Activated naive CD8-positive, alpha-beta T cell treated with anti-CD3 and anti-CD28 coated beads, Interleukin-2, amount 10 ng/mL, durations not matched to agents 7 days and 5 days (primary cell): ENCODE results near the gene FAM117A. TPM values are rescaled to one million over a fixed set of nuclear protein-coding genes. Genes with fewer than 3 reads are reported as not detected.
A peak's percentile ranks its signal among the peaks of the same experiment; 100 is the strongest.
"Not testable (repeated sequence)": the region's sequence is repeated elsewhere in the genome, so short reads cannot be mapped to it uniquely, and the experiment has no call there.

Experiments
- ATAC-seq: fragments of 150-1000 bp; cut with Tn5 transposase; one replicate; pipeline ENCODE4 v1.10.0; 2021; ENCODE audit warnings: low read depth, moderate library complexity
- POLR2A ChIA-PET: fragments of 350-600 bp; sonication (Branson Sonifier 250); formaldehyde crosslinking; loops from one replicate; lab custom pipeline; 2021; ENCODE audit warnings: antibody characterized with exemption; lab: Charles Lee
- DNase-seq: peaks from one replicate; pipeline ENCODE4 v3.0.0; 2021
- H3K27ac Mint-ChIP-seq: one replicate; pipeline ENCODE4 v1.8.0; 2022; ENCODE audit warnings: mild to moderate bottlenecking, mixed read lengths
- H3K27me3 Mint-ChIP-seq: one replicate; pipeline ENCODE4 v1.8.0; 2022; ENCODE audit warnings: mild to moderate bottlenecking, moderate library complexity, mixed read lengths
- H3K36me3 Mint-ChIP-seq: one replicate; pipeline ENCODE4 v1.8.0; 2021; ENCODE audit warnings: mild to moderate bottlenecking, mixed read lengths
- H3K4me1 Mint-ChIP-seq: one replicate; pipeline ENCODE4 v1.8.0; 2021; ENCODE audit warnings: mixed read lengths
- H3K4me3 Mint-ChIP-seq: one replicate; pipeline ENCODE4 v1.8.0; 2022; ENCODE audit warnings: mild to moderate bottlenecking, moderate library complexity, mixed read lengths
- H3K9me3 Mint-ChIP-seq: one replicate; pipeline ENCODE4 v1.8.0; 2021; ENCODE audit warnings: mixed read lengths
- total RNA-seq, 2 experiments: library from RNA; stranded (reverse); gene quantifications; one replicate each; pipeline ENCODE4 v1.2.3, GENCODE V29; 2021

Gene FAM117A
- total RNA-seq, 2 experiments from 2014 or later, result 47.0 to 57.2 TPM

- ATAC-seq (no peak), DNase-seq (no peak)
- POLR2A ChIA-PET, result interaction anchor here (1.0 to 1.7 kb wide), 3 partner anchors 10 to 51 kb away, joined by 4 to 6 read pairs (median 5); partner anchors contain the start of gene SLC35B1
- no peaks in the 10 kb centered on the region for H3K27me3 Mint-ChIP-seq
- H3K36me3 Mint-ChIP-seq, result peaks cover 9% of the 10 kb centered on the region
- H3K4me3 Mint-ChIP-seq, result no peak overlapping the region
- no peak overlapping the region for H3K27ac Mint-ChIP-seq
- peaks cover 59% of the 10 kb centered on the region for H3K4me1 Mint-ChIP-seq
- H3K9me3 Mint-ChIP-seq, result no peaks in the 10 kb centered on the region
These were observed 4.7 kb downstream of the FAM117A start for GRCh38 chr17:49759203-49759602.

DNA sequence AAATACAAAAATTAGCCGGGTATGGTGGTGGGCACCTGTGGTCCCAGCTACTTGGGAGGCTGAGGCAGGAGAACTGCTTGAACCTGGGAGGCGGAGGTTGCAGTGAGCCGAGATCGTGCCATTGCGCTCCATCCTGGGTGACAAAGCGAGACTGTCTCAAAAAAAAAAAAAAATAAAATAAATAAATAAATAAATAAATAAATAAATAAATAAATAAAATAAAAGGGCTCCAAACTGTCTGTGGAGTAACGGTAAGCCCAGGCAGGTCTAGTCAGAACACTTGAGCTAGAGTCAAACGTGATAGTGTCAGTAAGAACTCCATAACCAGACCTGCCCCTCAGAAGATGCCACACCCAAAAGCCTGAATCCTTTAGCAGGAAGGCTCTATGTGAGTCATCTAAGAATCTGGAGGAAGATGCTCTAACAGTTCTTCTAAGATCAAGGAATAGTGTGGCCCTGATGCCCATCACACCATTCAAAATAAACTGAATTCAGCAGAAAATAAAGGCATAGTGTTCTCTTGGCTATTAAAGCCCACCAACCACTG lies 5.4 kb downstream of the FAM117A start:
- Mint-ChIP-seq H3K4me1 (peaks cover 60% of the 10 kb centered on the region), H3K36me3 (peaks cover 10% of the 10 kb centered on the region)
- H3K9me3 Mint-ChIP-seq, DNase-seq, ATAC-seq, H3K27me3 Mint-ChIP-seq, H3K4me3 Mint-ChIP-seq, H3K27ac Mint-ChIP-seq: not testable (repeated sequence)
- POLR2A ChIA-PET, result interaction anchor here (1.2 to 1.7 kb wide), 2 partner anchors 10 to 12 kb away, joined by 5 to 6 read pairs; no protein-coding TSS in a partner anchor

DNA sequence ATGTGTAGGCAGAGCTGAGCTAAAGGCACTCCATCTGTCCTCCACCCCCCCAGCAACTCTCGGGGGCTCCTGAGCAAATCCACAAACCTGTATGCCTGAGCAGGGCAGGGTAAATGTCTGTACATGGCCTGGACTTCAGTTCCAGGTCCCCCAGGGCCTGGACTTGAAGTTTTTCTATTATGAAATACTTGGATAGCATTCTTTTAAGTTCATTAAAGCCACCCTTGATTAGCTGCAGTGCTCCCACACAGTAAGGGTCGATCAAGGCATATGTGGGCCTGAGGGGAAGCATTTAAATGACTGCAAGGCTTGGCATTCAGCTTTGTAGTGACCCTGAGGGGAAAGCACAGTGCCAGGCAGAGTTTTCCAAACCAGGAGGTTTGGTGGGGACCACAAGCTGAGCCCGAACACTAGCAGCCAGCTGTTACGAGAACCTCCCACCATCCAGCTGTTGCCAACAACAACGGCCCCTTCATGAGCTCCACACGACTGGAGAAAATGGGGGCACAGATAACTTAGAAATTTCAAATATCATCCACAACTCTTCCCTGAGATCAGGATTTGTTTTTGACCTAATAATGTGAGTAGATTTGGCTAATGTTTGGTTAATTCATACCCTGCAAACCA lies 6.7 kb downstream of the FAM117A start:
- H3K4me1 Mint-ChIP-seq, result peaks cover 60% of the 10 kb centered on the region
- POLR2A ChIA-PET, result interaction anchor here (1.7 kb wide), 1 partner anchor 10 kb away, joined by 9 read pairs; no protein-coding TSS in a partner anchor
- H3K27me3 Mint-ChIP-seq, result no peaks in the 10 kb centered on the region
- peaks cover 10% of the 10 kb centered on the region for H3K36me3 Mint-ChIP-seq
- ATAC-seq, result no peak
- H3K9me3 Mint-ChIP-seq, result no peaks in the 10 kb centered on the region
- DNase-seq, result no peak
- peak overlapping the region; percentile 16 for H3K27ac Mint-ChIP-seq
- H3K4me3 Mint-ChIP-seq, result no peak overlapping the region

- H3K27ac Mint-ChIP-seq, result peak overlapping the region; percentile 16
- DNase-seq (no peak), ATAC-seq (no peak)
- H3K9me3 Mint-ChIP-seq, result no peaks in the 10 kb centered on the region
- POLR2A ChIA-PET, result interaction anchor here (0.7 to 1.7 kb wide), 4 partner anchors 8 to 16 kb away, joined by 3 to 9 read pairs (median 6); partner anchors contain the start of gene FAM117A
- no peak overlapping the region for H3K4me3 Mint-ChIP-seq
- peaks cover 10% of the 10 kb centered on the region for H3K36me3 Mint-ChIP-seq
- peaks cover 56% of the 10 kb centered on the region for H3K4me1 Mint-ChIP-seq
- no peaks in the 10 kb centered on the region for H3K27me3 Mint-ChIP-seq
These were observed 7.4 kb downstream of the FAM117A start for GRCh38 chr17:49756323-49757150.

DNA sequence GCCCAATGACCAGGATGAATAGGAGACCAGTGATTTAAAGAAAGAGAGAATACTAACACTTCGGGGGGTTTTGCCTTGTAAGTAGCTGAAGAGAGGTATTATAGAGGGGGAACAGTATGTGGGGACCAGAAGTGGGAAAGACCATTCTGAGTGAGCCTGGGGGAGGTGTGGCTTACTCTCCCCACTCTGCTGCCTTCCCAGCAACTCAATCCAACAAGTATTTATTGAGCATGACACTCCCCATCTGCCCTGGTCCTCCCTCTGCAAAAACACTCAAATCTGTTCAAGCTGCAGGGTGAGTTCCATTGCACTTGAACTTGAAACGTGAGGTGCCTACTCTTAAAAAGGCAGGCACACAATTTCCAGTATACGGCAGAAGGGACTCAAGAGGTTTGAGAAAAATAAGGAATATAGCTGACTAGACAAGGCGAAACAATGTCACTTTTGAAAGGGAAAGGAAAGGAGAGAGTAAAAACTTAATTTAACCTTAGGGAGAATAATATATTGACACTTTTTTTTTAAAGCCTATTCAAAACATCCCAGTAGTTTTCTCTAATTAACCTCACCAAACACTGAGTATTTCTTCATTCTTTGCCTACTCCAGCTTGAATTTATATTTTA lies 8.2 kb downstream of the FAM117A start:
- DNase-seq, result no peak
- POLR2A ChIA-PET, result interaction anchor here (0.9 to 1.4 kb wide), 3 partner anchors 8 to 33 kb away, joined by 3 to 8 read pairs (median 3); partner anchors contain the start of genes FAM117A and KAT7
- no peak for ATAC-seq
- no peak overlapping the region for H3K4me3 Mint-ChIP-seq
- H3K36me3 Mint-ChIP-seq, result peaks cover 10% of the 10 kb centered on the region
- H3K9me3 Mint-ChIP-seq, result no peaks in the 10 kb centered on the region
- no peaks in the 10 kb centered on the region for H3K27me3 Mint-ChIP-seq
- peak overlapping the region; percentile 26 for H3K27ac Mint-ChIP-seq
- peaks cover 50% of the 10 kb centered on the region for H3K4me1 Mint-ChIP-seq

GRCh38 chr17:49753959-49754391 lies 10.0 kb downstream of the FAM117A start:
- H3K36me3 Mint-ChIP-seq, result peaks cover 13% of the 10 kb centered on the region
- no peak overlapping the region for H3K4me3 Mint-ChIP-seq
- no peaks in the 10 kb centered on the region for H3K27me3 Mint-ChIP-seq
- H3K9me3 Mint-ChIP-seq, result no peaks in the 10 kb centered on the region
- DNase-seq (no peak), ATAC-seq (no peak)
- H3K27ac Mint-ChIP-seq, result no peak overlapping the region
- H3K4me1 Mint-ChIP-seq, result peaks cover 47% of the 10 kb centered on the region
- POLR2A ChIA-PET, result interaction anchor here (2.3 kb wide), 1 partner anchor 10 kb away, joined by 19 read pairs; the partner anchor contains the start of gene FAM117A

DNA sequence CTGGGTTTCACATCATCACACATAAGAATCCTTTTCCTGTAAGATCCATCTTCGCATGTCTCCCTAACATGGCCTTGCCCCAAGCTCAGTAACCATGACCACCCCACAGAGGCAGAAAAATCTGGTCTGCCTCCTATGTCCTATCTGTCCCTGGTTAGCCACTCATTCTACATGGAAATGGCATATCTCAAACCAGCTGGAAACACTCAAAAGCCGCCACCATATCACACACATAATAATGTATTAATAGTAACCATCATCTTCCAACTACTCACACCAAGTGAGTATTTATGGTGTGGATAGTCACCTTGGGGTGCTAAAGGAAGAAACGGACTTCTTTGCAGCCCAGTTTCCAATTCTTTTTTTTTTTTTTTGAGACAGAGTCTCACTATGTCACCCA lies 11.4 kb downstream of the FAM117A start:
- H3K27ac Mint-ChIP-seq, result peak overlapping the region; percentile 3
- H3K36me3 Mint-ChIP-seq, result peaks cover 9% of the 10 kb centered on the region
- no peak for ATAC-seq
- no peaks in the 10 kb centered on the region for H3K9me3 Mint-ChIP-seq
- peaks cover 55% of the 10 kb centered on the region for H3K4me1 Mint-ChIP-seq
- no peak for DNase-seq
- no peaks in the 10 kb centered on the region for H3K27me3 Mint-ChIP-seq
- H3K4me3 Mint-ChIP-seq, result no peak overlapping the region
- POLR2A ChIA-PET, result interaction anchor here (0.8 to 2.3 kb wide), 4 partner anchors 11 to 64 kb away, joined by 3 to 19 read pairs (median 4); partner anchors contain the start of genes FAM117A and SLC35B1

DNA sequence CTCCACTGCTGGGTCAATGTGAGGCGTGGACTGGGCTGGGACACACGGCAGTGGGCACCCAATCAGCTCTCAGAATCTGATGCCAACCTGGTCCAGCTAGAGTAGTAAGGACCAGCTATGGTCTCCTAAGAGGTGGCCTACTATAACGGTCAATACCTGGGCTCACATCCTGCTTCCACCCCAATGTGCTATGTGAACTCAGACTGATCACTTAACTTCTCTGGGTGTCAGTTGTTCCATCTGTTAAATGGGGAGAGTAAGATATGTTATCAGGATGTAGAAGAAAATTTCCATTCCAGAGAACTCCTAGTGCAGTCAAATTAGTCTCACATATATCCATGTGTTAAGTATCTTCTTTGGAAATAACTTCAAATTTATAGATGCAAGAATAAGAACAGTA lies 14.2 kb downstream of the FAM117A start:
- H3K27ac Mint-ChIP-seq, result peak overlapping the region; percentile 85
- DNase-seq, result no peak
- peaks cover 60% of the 10 kb centered on the region for H3K4me1 Mint-ChIP-seq
- ATAC-seq, result no peak
- no peaks in the 10 kb centered on the region for H3K27me3 Mint-ChIP-seq
- POLR2A ChIA-PET, result interaction anchor here (1.5 to 5.3 kb wide), 4 partner anchors 9 to 42 kb away, joined by 6 to 76 read pairs (median 14); partner anchors contain the start of genes FAM117A and SLC35B1
- H3K4me3 Mint-ChIP-seq, result no peak overlapping the region
- no peaks in the 10 kb centered on the region for H3K9me3 Mint-ChIP-seq
- H3K36me3 Mint-ChIP-seq, result peaks cover 18% of the 10 kb centered on the region

DNA sequence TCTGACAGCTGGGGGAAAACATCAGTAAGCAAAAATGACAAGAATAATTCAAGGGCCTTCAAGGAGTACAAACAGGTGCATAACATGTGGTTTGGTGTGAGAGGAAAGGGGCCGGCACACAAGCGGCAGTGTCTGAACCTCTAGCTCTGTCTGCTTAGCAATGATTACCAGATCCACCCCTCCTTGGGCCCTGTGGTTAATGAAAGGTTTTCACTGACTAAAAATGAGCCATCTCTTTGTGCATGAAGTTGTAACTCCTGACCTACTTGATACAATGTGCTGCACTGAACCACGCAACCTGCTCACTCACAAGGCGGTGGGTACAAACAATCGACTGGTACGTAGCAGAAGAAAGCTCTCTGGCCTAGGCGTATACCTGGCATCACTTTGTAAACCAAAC lies 15.1 kb downstream of the FAM117A start:
- no peaks in the 10 kb centered on the region for H3K27me3 Mint-ChIP-seq
- DNase-seq, result peak; percentile 32
- H3K27ac Mint-ChIP-seq, result peak overlapping the region; percentile 85
- POLR2A ChIA-PET, result interaction anchor here (0.9 to 5.3 kb wide), 7 partner anchors 9 to 72 kb away, joined by 3 to 76 read pairs (median 12); partner anchors contain the start of genes FAM117A, KAT7 and SLC35B1
- peaks cover 59% of the 10 kb centered on the region for H3K4me1 Mint-ChIP-seq
- peak overlapping the region; percentile 79 for H3K4me3 Mint-ChIP-seq
- ATAC-seq, result peak; percentile 69
- peaks cover 16% of the 10 kb centered on the region for H3K36me3 Mint-ChIP-seq
- H3K9me3 Mint-ChIP-seq, result no peaks in the 10 kb centered on the region

- no peak for DNase-seq
- Mint-ChIP-seq H3K9me3 (no peaks in the 10 kb centered on the region), H3K4me1 (peaks cover 57% of the 10 kb centered on the region), H3K36me3 (peaks cover 16% of the 10 kb centered on the region), H3K4me3 (peak overlapping the region; percentile 79), H3K27me3 (no peaks in the 10 kb centered on the region), H3K27ac (peak overlapping the region; percentile 85)
- POLR2A ChIA-PET, result interaction anchor here (0.9 to 5.3 kb wide), 9 partner anchors 9 to 71 kb away, joined by 3 to 76 read pairs (median 6); partner anchors contain the start of genes FAM117A, KAT7 and SLC35B1
- peak; percentile 26 for ATAC-seq
These were observed 15.7 kb downstream of the FAM117A start for GRCh38 chr17:49748223-49748622.

DNA sequence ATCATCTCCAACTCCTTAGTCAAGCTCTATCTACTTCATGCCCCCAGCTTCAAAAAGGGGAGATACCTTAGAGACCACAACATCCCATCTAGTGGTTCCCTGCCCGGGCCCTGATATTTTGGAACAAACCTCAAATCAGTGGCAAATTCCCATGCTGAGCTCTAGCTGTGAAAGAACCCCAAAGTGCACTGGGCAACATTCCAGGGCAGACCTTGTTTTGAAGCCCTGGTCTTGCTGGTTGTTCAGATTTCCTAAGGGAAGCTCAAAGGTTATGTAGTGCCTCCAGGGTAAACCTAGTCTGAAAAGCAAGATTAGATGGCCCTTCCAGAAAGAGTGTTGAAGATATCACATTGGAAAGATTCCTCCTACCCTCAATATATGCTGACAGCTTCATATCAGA lies 16.3 kb downstream of the FAM117A start:
- ATAC-seq, result no peak
- no peak for DNase-seq
- POLR2A ChIA-PET, result interaction anchor here (0.9 to 5.3 kb wide), 9 partner anchors 8 to 41 kb away, joined by 3 to 76 read pairs (median 9); partner anchors contain the start of genes FAM117A, KAT7 and SLC35B1
- Mint-ChIP-seq H3K9me3 (no peaks in the 10 kb centered on the region), H3K36me3 (peaks cover 20% of the 10 kb centered on the region), H3K27ac (peak overlapping the region; percentile 85), H3K4me3 (peak overlapping the region; percentile 79), H3K27me3 (no peaks in the 10 kb centered on the region), H3K4me1 (peaks cover 59% of the 10 kb centered on the region)

DNA sequence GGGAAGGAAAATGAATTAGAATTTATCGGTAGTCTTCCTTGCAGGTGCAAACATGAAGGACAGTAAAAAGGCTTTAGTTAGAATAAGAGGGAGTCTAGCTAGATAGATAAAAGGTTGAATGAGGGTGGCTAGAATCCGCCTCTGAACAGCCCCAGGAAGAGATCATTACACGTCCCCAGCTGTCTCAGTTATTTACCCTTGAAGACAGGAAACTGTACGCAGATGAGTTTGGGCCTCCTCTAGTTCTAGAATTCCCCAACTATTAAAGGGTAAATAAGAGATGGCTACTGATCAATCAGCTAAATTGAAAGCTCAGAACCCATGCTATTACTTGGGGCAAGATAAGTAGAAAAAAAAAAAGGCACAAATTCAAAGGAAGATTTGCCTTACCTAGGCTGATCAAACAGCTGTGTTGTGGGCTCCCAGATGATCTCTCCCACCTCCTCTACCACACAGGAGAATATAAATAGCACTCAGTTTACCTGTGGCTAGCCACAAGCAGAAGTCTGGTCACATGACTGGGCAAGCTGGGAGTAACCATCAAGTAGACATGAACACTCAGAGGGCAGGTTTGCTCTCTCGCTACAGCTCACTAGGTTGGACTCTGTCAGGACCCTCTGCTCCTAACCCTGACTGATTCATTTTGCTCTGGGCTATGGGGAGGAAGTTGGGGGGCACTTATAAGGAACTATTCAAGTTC lies 17.0 kb downstream of the FAM117A start:
- H3K9me3 Mint-ChIP-seq, result no peaks in the 10 kb centered on the region
- no peaks in the 10 kb centered on the region for H3K27me3 Mint-ChIP-seq
- peaks cover 60% of the 10 kb centered on the region for H3K4me1 Mint-ChIP-seq
- ATAC-seq, result peak; percentile 71
- peaks cover 20% of the 10 kb centered on the region for H3K36me3 Mint-ChIP-seq
- POLR2A ChIA-PET, result interaction anchor here (0.6 to 5.3 kb wide), 9 partner anchors 9 to 41 kb away, joined by 3 to 76 read pairs (median 5); partner anchors contain the start of genes FAM117A, KAT7 and SLC35B1
- DNase-seq, result no peak
- peak overlapping the region; percentile 85 for H3K27ac Mint-ChIP-seq
- peak overlapping the region; percentile 79 for H3K4me3 Mint-ChIP-seq
